IPS-NIHi11 (cell line): ENCODE data around the gene STAB2.

Experiments used
- DNase-seq: peaks from one replicate; pipeline ENCODE4 v3.0.0; 2012; ENCODE audit warnings: mixed read lengths, low spot score

Gene STAB2

DNA sequence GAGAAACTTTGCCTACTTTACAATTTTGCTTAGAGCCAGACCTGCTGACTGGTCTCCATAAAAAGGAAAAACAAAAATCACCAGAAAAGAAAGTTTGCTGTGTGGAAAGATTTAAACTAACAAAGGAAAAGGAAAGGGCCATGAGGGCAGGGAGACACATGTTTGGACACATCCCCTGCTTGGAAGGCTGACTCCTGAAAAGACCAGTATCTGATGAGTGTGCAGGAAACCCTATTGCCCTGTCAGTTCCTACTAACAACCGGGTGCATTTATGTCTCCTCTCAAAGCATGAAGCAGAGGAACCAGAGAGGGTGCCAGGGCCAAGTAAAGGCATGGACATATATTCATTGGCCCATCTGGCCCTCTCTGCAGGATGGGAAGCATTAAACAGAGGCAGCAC, 7.0 kb upstream of the STAB2 start:
- no peak for DNase-seq

DNA sequence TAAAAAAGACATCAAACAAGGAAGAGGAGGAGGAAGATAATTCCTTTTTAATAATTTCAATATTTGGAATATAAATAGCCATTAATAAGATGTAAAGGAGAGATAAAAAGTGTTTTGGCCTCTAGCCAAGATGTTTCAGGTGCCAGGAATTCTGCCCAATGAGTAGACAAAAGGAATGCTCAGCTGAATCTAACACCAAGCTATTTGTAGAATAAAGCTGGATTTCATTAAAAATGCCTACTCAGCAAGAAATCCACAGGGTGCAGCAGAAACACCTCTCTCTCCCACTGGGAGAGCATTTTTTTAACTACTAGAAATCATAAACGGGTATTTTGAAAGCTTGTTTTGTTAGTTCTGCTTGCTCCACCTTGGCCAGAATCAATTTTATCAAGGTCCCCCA, 4.1 kb upstream of the STAB2 start:
- DNase-seq = no peak

DNA sequence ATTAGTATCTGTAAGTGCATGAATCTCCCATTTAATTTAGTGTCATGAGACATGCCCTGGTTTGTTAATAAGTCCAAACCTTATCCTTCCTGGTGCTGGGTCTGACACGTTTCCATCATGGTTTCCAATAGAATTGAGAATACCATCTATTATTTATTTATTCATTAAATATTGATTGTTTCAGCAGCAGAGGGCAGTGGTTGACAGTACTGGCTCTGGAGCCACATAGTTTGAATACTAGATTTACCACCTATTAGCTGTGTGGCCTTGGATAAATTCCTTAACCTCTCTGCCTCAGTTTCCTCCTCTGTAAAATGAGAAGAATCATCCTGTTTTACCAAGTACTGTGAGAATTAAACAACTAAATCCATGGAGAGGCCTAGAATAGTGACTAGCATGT, 941 bp upstream of the STAB2 start:
- DNase-seq = no peak

DNA sequence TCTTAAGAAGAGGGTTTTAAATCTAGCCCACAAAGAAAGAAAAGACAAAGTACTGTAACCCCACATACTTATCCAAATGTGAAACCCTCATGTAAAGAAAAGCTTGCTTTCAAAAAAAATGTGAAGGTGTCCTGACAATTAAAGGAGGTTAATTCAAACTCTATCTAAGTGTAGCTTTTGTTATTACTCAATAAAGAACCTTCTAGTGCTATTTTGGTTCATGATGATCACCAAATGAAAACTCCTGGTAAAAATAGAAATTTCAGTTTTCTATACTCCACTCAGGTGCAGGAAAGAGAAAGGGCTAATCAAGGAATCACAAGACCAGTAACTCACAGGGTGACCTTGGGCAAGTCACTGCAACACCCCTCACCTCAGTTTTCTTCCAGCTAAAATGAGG, 1.6 kb downstream of the STAB2 start:
- DNase-seq = no peak

DNA sequence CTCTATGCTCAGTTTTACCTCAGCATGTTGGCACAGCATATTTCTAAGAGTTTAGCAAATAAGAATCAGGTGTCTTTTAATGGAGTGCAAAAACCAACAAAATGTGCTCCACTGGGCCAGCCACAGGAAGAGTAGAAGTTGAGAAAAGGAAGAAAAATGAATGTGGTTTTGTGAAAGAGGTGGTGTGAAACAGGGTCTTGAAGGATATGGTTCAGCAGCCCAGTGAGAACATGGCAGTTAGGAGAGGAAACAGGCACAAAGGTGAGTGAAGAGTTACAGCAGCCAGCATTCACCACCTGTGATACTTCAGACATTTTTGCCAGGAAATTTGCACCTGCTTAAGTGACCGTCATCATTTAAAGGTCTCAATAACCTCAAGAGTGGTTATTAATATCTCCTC, 2.4 kb downstream of the STAB2 start:
- no peak for DNase-seq

DNA sequence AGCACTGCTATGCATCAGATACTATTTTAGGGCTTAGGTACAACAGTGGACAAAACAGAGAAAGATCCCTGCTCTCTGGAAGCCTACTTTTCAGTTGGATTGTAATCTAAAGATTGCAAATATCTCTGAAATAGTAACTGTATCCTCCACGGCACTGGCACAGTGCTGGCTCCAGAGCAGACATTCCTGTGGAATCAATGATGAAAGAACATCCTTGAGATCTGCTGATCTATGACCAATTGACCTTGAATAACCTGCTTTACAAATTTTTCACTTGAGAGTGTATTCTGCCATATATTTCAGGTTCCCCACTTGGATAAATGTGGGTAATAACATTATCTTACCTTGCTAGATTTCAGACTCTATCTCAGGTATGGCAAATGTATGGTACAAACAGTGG, 3.2 kb downstream of the STAB2 start:
- DNase-seq = no peak

DNA sequence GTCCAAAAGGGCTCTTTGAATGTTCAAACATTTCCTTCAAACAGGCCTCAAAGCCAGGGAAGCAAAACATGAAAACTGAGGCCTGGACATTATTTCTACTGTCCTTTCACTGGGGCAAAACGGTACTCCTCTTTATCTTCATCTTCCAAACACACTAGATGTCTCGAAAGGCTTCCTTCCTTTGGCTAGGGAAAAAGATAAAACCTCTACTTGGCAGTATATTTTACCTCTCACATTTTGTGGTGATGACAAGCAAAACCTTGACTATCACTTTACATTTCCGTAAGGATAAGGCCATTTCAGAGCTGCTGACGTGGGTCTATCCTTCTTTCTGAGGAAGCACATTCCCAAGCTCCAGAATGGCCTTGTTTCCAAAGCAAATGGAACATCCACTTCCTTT, 9.9 kb downstream of the STAB2 start:
- no peak for DNase-seq

DNA sequence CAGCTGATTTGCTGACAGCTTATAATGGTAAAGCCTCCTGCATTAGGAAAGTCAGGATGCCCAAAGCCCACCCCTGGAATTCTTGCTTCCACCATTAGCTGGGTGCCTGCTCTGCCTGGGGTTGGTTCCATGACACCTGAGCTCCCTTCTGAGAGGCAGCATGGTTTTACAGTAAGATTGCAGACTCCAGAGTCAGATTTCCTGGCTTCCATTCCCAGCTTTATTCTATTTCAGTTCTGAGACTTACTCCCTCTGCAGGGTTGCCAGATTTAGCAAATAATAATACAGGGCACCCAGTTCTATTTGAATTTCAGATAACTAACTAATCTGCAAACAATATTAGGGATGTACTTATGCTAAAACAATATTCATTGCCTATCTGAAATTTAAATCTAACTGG, 12.2 kb downstream of the STAB2 start:
- DNase-seq = no peak

DNA sequence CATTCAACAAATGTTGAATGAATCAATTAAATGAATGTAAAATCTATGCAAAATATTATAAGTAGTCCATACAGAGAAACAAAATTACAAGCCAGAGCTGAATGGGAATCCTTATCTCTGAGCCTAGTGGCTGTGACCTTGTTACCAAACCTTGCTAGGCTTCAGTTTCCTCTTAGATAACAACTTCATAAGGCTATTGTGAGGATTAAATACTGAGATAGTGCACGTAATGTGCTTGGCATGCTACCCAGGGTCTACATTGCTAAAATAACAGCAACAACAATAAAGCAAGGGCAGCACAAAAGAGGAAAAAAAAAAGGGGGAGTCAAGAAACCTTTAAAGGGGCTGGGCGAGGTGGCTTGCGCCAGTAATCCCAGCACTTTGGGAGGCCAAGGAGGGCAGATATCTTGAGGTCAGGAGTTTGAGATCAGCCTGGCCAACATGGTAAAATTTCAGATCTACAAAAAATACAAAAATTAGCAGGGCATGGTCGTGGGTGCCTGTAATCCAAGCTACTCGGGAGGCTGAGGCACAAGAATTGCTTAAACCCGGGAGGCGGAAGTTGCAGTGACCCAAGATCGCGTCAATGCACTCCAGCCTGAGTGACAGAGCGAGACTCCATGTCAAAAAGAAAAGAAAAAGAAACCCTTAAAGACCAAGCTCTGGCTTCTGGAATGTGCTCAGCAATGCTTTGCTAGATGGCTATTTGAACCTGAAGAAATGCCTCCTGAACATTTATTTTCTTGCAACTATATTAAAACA, 14.1 kb downstream of the STAB2 start:
- no peak for DNase-seq

DNA sequence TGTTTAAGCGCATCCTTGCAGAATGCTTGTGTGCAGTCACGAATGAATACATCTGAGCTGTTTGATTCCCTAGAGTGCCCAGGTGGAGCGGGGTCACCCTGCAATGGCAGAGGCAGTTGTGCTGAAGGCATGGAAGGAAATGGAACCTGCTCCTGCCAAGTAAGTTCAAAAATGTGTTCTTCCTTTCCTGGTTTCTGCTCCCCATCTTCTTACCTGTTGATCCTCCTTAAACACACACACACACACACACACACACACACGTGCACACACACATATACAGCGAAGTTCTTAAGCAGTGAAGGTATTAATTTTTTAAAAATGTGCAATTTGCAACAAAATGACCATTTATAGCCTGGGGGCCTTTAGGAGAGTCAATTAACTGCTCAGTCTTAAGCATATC, 33.3 kb downstream of the STAB2 start:
- DNase-seq = no peak

DNA sequence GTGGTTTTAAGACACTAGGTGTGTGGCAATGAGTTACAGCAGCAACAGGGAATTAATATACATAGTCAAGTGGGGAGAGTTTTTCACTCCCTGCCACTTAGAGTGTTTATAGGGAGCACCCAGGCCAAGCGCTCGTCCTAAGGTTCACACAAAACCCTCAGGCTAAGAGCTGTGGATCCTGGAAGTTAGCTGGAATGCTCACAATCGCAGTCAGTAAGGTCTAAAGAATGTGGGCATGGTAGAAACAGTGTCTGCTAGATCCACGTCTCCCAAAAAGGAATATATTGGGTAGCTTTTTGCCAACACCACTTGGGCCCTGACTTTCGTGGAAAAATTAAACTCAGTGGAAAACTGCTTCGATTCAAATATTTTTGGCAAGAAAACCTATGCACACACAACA, 36.6 kb downstream of the STAB2 start:
- no peak for DNase-seq

DNA sequence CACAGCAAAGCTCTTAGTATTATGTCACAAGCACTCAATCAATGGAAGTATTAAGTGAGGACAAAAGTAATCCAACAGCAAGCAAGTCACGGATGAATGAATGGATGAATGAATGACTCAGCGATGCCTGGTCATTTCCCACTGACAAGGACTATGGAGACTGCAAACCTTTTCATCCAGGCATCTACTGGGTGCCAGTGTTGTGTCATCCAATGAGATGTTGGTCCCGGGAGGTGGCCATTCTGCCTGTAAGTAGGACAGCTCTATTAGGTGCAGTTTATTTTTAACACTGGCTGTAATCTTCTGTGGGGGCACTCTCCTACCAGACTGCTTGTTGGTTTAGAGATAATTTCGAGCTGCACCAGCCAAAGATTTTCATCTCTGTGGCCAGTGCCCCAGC, 39.4 kb downstream of the STAB2 start:
- DNase-seq = peak; percentile 16

DNA sequence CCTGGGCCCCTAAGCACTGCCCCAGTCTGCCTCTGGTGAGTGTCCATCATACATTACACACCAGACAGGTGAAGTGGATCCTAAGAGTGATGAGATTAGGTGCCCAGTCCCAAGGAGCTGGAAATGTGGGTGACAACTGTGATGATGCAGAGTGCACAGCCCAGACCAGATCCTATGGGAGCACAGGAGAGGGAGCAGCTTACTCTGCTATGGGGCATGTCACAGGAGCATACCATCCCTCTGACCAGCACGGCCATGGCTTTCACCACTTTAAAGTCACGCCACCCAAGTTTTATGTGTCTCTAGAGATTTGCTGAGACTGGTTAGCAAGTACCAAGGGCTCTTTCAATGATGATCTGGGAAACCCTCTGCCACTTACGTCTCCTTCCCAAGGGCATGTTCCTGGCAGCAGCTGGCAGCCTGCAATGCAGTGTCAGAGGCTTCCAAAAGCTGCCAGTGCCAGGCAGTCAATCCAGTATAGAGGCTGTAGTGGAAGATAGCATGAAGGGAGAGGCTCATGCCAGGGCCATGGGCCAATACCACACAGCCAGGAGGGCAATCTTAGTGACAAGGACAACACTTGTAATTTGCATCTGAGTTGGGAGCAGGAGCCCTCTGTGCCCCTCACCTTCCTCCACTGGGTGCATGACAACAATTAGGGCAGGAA, 40.2 kb downstream of the STAB2 start:
- no peak for DNase-seq

DNA sequence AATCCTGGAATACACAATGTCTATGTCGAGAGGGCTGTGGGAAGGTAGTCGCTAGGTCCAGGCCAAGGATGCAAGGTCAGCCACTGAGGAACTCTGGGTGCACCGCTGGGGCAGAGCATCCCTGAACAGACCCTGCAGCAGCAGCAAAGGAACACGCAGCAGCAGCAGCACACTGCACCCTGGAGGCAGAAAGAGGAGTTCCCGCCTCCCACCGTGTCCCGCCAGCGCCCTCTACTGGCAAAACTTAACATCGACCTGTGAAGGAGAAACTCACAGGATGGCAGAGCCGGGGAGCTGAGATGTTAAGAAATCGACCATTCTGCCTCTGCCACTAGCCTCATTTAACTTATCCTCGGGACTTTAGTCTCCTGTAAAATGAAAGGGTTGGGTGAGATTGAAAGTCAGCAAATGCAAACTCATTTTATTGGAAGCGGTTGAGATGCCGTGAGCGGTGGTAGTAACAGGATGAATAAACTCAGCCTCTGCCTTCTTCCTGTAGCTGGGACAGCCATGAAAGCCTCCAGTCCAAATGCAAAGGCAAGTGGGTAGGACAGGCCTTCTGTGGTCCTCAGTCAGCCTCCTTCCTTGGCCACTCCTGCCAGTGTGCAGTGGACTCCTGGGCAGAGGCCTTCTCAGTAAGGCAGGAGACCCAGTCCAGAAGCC, 45.6 kb downstream of the STAB2 start:
- DNase-seq = peak; percentile 91

DNA sequence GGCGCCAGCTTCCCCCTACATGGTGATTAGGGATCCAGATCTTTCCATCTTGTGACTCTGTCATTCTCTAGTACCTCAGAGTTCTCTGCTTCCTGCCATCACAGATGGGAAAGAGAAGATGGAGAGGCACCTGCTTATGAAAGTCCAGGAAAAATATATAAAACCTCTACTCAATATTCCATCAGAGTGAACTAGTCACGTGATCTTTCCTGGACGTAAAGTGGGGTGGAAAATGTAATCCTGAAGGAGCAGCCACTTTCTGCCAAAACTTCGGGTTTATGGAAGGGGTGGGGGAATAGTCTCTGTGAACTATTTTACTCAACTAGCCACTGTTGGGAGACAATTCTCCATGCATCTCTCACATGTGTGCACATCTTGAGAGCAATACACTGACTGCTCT, 47.7 kb downstream of the STAB2 start:
- DNase-seq = no peak

DNA sequence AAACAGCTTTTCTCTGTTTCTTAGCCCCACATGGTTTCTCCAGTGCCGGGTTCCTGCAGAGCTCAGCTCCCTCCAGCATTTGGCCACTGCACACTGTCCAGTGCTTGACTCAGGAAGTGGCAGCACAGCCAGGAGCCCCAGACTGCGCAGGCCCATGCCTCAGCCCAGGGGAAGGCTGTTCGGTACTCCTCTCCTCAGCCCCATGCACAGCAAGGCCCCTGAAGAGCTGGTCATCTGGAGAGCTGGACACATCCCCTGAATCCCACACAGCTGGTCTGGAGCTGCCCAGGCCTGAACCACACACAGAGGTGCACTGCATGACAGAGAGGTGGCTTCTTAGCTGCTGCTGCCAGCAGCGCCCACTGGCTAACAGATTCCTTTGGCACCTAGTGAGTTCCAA, 48.3 kb downstream of the STAB2 start:
- DNase-seq = no peak

DNA sequence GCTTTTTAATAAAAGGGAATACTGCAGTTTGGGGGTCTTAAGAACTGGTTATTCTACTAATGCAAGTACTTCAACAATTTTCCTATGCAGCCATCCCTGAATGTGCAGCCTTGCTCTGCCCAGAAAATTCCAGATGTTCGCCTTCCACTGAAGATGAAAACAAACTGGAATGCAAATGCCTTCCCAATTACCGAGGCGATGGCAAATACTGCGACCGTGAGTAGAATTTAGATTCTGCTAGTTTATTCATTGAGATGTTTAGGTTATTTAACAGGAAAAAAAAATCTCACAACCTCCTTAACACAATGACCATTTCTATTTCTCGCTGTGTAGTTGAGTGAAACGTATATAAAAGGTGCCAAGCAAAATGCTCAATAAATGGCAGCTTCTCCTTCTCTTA, 49.9 kb downstream of the STAB2 start:
- no peak for DNase-seq

DNA sequence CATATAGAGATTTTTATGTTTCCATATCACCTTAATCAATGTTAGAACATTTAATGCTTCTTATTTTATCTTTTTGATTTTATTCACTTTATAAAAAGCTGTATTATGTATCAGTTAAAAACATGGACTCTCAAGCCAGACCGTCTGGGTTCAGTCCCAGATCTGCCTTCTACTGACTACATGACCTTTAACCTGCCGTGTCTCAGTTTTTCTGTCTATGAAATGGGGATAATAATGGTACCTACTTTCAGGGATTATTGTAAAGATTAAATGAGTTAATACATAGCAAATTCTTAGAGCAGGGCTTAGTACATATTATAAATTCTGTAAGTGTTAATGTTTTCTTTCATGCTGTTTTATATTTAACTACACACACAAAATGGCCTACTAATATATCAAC, 50.4 kb downstream of the STAB2 start:
- DNase-seq = no peak

DNA sequence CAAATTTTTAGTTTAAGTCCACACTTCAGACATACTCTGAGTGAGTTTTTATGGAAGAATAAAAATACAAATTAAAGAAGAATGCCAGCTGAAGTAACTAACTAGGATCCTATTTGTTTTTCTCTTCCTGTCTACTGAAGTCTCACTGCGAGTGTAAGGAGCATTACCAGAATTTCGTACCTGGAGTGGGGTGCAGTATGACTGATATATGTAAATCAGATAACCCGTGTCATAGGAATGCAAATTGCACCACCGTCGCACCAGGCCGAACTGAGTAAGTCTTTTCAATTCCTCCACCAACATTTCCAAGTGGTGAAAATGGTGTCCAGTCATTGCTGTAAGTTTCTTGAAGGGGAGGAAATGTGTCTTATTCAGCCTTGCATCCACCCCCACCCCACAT, 52.9 kb downstream of the STAB2 start:
- DNase-seq = no peak

DNA sequence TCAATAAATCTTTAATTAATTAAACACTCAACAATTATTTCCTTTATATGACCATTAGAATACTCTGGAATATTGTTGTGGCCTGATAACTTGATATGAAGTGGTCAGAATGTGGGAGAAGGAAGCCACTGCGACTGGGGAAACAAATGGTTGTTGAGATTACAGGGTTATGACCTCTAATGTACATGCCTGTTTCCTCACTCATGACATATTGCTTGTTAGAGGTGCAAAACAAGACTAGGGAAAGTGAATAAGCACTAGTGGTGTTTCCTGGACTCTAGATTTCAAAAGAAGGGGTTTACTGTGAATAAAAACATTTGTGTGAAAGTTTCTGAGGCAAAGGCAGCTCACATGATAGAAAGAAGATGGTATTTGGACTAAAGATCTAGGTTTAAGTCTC, 53.3 kb downstream of the STAB2 start:
- DNase-seq = no peak

DNA sequence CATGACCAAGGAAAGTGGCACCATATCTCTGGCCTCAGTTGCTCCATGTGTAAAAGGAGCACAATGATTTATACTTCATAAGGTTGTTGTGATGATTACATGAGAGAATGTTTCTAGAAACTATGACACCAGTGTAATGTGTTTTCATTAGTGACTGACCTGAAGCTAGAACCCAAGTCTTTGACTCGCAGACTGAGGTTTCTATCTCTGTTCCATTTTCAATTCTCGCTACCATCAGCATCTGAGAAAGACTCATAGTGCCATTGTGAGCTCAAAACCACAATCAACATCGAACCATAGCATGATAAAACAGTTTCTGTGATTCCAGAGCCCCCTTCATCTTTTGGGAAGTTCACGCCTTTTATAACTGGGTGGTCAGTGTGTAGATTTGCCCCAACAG, 53.8 kb downstream of the STAB2 start:
- DNase-seq = no peak

DNA sequence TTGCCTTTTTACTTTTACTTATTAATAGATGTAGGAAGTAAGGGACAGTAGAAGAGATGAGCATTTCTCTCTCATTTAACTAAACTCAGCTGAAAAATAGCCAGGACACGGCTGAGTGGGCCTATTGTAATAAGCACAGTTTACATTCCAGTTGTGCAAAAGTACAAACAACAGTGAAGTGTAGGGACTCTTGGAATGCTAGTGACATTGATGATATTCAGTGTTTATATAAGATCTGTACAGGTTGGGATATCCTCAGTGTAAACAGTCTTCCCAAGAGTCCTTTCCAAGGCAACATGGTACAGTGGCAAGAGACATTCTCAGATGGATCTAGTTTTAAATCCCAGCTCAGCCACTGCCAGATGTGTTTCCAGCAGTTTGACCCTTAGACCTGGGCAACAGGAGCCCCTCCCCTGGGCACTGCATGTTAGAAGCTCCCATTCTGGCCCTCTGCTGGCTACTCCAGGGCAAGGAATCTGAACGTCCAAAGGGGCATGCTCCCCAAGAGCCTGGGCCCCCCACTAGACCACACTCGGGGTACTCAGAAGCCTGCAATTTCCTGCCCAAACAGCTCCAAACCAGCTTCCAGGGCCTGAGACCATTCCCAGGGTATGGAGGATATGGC, 55.3 kb downstream of the STAB2 start:
- DNase-seq = no peak

DNA sequence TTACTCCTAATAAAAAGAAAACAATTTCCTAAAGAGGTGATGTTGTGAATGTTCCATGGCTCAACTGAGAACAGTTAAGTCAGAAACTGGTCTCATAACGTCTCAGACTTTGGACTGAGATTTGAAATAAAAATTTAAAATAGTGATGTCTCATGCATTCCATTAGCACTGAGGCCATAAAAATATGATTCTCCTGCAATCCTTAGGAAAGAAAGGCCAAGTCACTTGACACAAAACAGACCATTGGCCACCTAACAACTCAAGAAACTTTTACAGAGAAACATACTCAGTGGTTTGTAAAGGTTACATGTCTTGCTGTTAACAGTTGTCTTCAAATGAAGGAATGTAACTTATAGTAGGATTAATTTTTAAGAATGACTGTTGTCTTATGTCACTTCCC, 58.1 kb downstream of the STAB2 start:
- no peak for DNase-seq
